ENCODE results near the gene ASB13. TPM values are rescaled to one million over a fixed set of nuclear protein-coding genes. Genes with fewer than 3 reads are reported as not detected.

The ASB13 gene, protein sequence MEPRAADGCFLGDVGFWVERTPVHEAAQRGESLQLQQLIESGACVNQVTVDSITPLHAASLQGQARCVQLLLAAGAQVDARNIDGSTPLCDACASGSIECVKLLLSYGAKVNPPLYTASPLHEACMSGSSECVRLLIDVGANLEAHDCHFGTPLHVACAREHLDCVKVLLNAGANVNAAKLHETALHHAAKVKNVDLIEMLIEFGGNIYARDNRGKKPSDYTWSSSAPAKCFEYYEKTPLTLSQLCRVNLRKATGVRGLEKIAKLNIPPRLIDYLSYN
- 18.8 TPM for total RNA-seq

DNA sequence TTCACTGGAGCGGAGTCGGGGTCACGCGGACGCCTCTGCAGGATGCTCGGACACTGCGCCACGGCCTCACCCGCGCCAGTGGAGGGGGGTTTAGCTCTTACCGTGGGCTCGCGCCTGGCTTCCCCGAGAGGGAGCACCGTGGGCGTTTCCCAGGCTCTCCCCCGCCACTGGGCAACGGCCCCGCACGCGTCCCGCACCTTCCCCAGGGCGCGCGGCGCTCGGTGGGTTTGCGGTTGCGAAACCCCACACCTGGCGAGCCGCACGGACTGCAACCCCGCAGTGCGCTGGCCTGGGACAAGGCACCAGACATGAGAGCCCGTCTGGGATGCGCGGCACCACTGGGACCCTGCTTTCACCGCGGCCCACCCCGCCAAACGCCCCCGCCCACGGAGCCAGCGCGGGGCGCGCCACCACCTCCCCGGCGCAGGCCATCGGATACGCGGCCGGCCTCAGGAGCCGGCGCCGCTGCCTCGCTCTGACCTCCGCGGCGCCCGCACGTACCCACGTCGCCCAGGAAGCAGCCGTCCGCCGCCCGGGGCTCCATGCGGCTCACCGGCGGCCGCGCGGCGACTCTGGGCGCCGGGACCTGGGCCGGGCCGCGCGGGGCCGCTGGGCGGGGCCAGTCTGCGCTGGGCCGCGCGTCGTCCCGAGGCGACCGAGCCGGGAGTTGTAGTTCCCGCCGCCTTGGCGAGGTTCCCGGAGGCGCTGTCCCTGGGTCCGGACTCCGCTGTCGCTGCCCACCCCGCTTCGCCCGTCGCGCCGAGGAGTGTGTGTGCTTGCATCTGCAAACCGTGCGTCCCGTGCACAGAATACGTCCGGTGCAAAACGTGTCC lies at the start of gene ASB13:
ASB13 (minus strand) TSS at position 588 of the 833 bp plus-strand sequence; CDS start at position 544, 44 bp downstream.
- DNase-seq (ENCODE audit: low spot score in 2 of 2), result peak; percentile 78 to 82
- FAIRE-seq, result no peak

DNA sequence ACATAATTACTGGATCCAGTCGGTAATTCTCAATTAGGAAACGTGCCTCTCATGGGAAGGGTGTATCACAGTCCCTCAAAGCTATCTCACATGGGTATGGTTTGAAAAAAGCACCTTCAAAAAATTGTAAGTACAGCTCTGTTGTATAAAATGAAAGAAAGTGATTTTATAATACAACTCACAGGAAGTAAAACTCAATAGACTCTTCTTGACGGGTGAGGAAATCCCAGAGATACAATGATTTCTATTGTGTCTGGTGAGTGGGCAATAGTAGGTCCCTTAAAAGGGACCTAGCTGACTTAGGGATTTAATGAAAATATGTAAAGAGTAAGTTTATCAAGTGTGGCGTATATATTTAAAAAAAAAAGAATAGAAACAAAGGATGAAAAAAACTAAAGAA lies 45.2 kb upstream of the ASB13 start:
- no peak for DNase-seq (ENCODE audit: low spot score in 2 of 2)
- FAIRE-seq, result no peak

DNA sequence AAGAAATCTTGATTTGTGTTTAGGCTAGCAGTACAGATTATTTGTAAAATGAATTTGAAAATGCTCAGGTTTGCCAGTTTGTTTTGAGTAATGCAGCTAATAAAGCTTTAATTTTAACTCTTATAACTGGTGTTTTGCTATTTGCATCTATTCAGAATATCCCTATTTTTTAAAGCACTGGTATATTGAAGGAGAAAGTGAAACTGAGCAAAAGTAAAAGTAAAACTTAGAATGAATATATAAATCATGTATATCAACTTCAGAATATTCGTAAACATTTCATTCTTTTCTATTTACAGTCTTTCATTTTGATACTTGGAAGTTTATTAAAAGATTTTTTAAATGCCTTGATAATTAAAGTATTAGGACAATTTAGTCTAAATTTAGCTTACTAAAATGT lies 44.5 kb upstream of the ASB13 start:
- peak; percentile 81 for FAIRE-seq
- no peak for DNase-seq (ENCODE audit: low spot score in 2 of 2)

DNA sequence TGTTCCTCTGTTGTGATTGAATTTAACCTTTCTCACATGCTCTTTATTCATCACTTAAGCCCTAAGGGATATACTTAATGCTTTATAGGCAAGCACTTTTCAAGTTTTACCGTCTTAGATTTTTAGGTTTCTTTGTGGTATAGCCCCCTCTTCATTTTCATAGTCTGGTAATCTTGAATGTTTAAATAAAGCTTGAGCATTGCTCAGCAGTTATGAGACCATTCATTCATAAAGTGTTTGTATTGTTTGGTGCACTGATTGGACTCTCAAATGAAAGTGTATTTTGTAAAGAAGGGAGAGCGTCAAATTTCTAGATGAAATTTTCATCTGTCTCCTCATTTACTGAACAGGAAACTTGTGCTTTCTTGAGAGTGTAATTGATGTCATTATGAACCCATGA lies 43.5 kb upstream of the ASB13 start:
- no peak for DNase-seq (ENCODE audit: low spot score in 2 of 2)
- FAIRE-seq, result no peak

DNA sequence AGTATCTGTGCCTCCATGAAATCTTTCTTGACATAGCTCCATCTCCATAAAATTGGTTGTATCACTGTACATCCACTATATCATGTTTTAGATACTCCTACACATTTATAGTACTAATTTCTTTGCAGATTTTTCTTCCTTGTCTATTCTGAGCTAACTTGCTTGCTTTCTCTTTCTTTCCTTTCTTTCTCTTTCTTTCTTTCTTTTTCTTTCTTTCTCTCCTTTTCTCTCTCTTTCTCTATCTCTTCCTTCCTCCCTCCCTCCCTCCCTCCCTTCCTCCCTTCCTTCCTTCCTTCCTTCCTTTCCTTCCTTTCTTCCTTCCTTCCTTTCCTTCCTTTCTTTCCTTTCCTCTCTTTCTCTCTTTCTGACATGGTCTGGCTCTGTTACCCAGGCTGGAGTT lies 42.0 kb upstream of the ASB13 start:
- DNase-seq (ENCODE audit: low spot score in 2 of 2) (no peak), FAIRE-seq (no peak)

DNA sequence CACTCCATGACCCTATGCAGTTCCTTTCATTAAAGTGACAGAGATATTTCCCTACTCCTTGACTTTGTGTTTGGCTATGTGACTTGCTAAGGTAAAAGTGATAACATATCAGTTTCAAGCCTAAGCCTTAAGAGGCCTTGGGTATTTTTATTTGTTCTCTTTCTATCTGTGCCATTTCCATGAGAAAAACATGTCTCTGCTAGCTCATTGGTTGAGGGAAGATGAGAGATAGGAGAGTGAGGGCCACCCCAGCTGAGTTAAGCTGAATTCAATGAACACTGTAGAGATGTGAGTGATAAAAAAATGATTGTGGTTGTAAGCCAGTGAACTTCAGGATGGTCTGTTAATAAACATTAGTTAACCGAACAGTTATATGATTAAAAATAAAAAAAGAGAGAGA lies 31.7 kb upstream of the ASB13 start:
- no peak for FAIRE-seq
- DNase-seq (ENCODE audit: low spot score in 2 of 2), result no peak

DNA sequence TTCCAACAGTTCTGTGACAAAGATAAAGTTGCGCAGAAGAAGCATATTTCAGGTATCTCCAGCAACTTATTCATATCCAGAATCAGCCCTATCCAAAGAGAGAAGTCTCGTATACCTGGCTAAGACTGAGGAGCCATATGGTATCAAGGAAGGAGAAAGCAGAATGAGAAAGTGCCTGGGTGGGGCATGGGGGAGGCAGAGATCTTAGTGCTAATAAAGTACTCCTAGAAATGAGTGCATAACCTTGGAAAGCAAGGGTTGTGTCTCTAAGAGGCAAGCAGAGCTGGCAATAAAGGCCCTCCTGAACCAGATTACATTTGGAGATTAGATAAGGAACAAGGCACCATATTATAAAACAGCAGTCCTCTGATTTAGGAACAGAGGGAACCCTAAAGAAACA lies 30.9 kb upstream of the ASB13 start:
- DNase-seq (ENCODE audit: low spot score in 2 of 2) (no peak), FAIRE-seq (no peak)

DNA sequence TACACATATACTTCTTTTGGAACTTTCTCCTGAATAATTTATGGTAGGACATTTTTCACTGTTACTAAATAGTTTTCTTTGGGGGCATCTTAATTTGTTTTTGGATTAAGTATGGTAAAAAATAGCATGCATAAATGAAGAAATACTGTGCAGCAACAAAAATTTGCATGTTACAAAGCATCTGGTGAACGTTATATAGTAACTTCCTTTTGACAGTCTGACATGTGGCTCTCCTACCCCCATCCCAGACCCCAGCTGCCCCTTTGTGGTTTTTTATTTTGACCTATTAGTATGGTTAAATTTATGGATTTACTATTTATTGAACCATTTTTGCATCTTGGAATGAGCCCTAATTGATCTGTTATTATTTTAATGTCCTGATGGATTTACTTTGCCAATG lies 28.2 kb upstream of the ASB13 start:
- no peak for DNase-seq (ENCODE audit: low spot score in 2 of 2)
- FAIRE-seq, result no peak

DNA sequence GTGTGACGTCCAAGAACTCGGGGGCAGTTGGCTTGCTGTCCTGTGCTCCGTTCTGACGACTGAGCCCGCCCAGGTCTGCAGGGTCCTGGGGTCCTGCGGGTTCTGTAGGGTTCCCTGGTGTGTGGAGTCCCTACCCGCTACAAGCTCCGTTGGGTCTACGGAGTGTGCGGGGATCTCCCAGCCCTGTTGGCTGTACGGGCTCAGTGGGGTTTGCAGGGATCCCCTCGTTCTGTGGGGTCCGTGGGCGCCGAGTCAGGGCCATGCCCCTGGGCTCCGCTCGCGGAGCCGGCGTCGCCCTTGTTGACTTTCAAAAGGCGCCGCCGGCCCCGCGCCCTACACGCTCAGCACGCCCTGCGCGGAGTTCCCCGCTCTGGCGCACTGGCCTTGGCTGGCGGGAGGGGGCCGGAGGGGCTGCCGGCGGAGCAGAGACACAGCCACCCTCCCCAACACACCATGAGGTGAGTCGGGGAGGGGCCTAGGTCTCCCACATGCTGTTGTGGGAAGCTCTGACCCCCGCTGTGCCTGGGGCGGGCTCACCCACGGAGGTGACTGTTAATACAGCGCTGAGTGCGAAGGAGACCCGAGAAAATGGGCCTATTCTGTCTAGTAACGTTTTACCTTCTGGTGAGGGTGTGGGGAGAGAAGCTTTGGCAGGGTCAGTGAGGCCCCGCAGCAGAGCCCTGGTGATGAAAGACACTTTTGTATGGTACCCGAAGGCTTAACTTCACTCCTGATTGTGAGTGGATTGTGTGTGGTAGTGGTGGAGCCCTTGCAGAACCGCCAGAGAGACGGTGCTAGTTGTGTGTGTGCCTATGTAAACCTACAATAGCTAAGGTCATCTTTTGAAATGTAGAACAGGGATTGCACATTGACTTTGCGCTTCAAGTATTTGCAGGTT lies 26.3 kb upstream of the ASB13 start:
- no peak for FAIRE-seq

DNA sequence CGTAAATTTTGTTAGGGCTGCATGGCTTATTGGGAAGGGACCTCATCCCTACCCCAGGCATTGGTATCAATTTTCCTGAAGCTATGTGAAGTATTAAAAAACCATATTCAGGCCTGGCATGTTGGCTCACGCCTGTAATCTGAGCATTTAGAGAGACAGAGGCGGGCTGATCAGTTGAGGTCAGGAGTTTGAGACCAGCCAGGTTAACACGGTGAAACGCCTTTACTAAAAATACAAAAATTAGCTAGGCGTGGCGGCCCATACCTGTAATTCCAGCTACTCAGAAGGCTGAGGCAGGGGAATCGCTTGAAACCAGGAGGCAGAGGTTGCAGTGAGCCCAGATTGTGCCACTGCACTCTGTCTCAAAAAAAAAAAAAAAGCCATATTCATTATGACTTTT lies 25.4 kb upstream of the ASB13 start:
- no peak for FAIRE-seq

More for the DNA sequence above, 26.3 kb upstream of the ASB13 start:
- DNase-seq (ENCODE audit: low spot score in 2 of 2), result peak in 1 of 2 donors; percentile 40

DNA sequence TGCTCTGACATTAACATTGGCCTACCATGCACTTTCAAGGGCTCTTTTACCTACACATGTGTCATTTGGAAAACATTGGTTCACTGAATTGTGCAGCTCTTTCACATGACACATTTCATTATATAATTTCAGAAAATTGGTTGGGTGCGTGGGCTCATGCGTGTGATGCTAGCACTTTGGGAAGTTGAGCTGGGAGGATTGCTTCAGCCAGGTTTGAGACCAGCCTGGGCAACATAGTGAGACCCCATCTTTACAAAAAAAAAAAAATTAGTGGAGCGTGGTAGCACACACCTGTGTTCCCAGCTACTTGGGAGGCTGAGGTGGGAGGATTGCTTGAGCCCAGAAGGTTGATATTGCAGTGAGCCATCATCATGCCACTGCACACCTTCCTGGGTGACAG lies 22.2 kb upstream of the ASB13 start:
- DNase-seq (ENCODE audit: low spot score in 2 of 2) (no peak), FAIRE-seq (no peak)

More for the DNA sequence above, 25.4 kb upstream of the ASB13 start:
- DNase-seq (ENCODE audit: low spot score in 2 of 2), result no peak

DNA sequence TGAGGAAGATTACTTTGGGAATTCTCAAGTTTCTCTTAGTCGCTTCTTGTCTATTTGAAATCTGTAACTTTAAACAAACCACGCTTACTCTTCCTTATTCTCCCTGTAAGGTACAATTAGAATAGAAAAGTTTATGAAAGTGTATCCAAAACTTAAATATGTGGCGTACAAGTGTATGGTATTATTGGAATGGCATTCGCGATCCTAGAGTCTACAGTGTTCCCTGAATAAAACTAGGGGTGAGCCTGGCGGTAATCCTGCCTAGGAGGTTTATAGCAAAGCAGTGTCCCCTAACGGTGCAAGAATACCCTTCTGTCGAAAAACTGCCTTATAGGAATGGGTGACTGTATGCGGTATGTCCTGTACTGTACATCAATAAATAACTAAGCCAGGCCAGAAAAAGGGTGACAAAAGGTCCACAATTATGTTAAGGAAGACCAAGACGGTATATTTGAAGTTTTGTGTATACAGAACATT lies 19.4 kb upstream of the ASB13 start:
- DNase-seq (ENCODE audit: low spot score in 2 of 2) (no peak), FAIRE-seq (no peak)

DNA sequence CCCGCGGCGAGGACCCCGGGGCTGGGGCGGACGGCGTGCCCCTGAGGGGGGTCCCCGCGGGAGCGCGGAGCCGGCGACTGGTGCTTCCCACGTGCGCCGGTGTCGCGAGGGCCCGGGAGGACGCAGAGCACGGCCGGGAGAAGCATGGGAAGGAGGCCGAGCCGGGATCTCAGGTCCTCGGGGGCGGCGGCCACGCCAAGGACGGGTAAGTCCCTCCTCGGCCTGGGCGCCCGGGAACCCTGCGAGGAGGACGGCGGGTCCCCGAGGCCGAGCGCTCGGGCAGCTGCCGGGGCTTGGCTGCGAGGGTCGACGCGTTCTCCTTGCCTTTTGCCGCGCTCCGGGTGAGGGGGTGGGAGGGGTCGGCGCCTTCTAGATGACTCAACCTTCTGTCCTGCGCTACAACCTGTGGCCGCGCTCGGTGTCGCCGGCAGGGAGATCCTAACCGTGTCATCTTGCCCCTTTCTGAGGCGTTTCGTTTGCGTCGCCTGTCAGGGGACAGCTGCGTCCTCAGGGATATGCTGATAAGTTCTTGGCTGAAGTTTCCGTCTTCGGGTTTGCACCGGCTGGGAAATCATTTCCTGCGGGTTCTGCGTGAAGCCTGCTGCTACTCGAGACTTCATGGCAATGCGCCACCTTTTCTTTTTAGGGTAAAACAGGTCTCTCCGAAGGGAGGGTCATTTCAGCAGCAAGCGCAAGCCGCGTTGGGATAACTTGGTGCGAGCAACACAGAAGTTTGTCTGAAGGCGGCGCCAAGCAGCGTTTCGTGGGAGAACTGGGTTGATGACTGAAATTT lies 18.8 kb upstream of the ASB13 start:
- peak in 1 of 2 donors; percentile 58 for DNase-seq (ENCODE audit: low spot score in 2 of 2)
- FAIRE-seq, result no peak

DNA sequence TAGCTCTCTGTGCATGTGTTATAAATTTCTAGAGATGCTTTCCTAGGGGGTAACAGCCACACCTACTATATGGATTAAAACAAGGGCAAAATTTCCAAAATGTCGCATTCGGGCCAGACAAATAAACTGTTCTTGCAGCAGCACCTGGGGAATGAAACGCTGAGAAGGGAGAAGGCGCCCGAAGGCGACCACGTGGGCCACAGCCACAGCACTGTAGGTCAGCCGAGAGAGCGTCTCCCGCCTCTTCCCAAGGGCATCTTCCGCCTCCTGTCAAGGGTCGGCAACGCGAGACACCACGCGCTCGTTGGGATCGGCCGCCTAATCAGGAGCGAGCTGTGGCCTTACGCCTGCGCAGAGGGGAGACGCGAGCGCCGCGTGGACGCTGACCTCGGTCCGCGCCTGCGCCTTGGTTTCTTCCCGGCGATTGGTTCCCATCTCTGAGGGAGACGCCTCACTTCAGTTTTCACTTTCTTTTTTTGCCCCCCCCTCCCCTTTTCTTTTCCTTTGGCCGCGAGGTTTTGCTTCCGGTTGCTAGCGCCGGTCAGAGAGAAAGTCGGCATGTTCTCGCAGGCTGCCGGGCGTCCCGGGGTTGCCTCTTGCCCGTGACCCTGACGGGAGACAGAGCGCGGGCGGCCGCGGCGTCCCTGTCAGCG lies 18.0 kb upstream of the ASB13 start, which contains the start of gene TASOR2:
TASOR2 (plus strand) TSS at position 521 of the 653 bp plus-strand sequence. CDS start 35,805 bp downstream, outside the sequence.
- FAIRE-seq, result peak; percentile 8
- DNase-seq (ENCODE audit: low spot score in 2 of 2), result peak; percentile 91 to 92

DNA sequence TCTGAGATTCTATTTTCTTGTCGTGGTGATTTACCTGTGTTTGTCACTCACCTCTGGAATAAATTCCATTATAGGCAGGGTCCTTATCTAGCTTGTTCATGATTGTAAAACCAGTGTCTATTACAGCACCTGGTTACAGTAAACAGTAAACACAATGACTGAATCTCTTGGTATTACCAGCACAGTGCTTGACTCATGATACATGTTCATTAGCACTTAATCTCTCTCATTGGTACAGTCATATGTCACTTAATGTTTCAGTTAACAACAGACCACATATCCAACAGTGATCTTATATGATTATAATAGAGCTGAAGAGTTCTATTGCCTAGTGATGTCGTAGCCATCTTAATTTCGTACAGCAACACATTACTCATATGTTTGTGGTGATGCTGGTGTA lies 16.7 kb upstream of the ASB13 start:
- no peak for FAIRE-seq
- DNase-seq (ENCODE audit: low spot score in 2 of 2), result no peak

DNA sequence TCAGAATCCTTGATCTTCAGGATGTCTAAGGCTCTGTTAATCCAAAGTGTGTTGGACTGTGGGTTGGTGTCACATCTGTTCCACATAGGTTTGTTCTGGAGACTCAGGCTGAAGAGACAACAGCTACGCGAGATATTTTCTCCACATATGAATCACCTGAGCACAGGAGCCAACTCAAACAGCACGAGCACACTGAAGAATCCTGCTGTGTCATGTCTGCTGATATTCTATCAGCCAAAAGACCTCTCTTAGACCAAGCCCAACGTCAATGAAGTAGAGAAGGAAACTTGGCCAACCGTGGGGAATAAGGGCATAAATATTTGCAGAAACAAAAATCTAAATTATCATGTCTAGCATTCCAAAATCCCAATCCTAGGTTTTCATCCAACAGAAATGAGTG lies 15.5 kb upstream of the ASB13 start:
- no peak for DNase-seq (ENCODE audit: low spot score in 2 of 2)
- FAIRE-seq, result no peak

DNA sequence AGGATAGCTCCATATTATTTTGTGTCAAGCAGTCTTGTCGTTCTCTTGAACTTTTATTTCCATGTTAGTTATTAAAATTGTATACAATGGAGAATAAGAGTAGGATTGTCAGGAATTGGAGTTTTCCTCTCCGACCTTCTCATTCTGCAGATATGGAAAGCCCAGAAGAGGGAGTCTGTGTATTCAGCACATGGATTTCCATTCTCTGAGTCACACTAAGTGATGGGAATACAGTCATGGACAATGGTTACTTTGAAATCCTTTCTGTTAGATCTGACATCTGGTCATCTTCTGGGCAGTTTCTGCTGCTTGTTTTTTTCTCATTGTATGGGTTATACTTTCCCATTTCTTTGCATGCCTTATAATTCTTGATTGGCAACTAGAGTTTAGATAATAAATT lies 13.2 kb upstream of the ASB13 start:
- DNase-seq (ENCODE audit: low spot score in 2 of 2) (no peak), FAIRE-seq (no peak)

DNA sequence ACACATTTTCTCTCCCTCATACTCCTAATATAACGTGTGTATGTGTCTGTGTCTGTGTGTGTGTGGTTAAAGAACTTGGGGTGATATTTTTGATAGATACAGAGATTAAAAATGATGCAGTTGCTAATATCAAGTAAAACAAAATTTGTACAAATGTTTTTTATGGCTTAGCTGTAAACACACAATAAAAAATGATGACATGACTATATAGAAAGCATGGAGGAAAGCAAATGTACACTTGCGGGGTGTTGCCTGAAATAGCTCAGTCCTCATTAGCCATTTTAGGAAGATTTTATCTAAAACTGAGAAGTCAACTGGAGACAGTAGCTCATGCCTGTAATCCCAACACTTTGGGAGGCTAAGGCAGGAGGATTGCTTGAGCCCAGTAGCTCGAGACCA lies 12.6 kb upstream of the ASB13 start:
- no peak for FAIRE-seq

DNA sequence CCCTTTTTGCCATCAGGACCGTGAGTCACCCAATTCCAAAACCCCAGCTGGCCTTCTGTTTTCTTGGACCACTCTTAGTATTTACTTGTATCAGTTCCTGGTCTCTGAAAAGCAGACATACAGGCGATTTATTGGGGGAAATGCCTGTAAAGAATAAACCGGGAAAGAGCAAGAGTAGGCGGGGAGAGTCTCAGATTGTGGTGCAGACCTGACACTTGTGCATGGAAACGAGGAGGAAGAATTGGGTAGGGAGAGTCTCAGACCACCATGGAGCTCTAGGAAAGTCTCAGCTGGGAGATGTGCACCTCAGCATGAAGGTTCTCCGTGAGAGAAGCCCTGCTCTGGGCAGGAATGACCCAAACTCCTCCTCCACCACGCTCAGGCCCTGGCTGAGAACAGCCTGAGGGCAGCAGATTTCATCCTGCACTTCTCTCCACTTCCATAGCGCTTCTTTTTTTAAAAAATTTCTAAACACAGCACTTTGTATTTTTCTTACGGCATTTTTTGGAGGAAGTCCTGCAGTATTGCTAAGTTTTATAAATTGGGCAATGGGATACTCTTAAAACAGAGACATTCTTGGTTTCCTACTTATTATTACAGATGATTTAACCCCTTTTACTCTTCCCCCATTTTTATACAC lies 12.1 kb upstream of the ASB13 start:
- no peak for FAIRE-seq
- DNase-seq (ENCODE audit: low spot score in 2 of 2), result no peak

More for the DNA sequence above, 12.6 kb upstream of the ASB13 start:
- no peak for DNase-seq (ENCODE audit: low spot score in 2 of 2)
